Measurements from ENCODE around the gene COPS7A. TPM values are rescaled to one million over a fixed set of nuclear protein-coding genes. Genes with fewer than 3 reads are reported as not detected.

COPS7A gene
- total RNA-seq, 1 experiment from 2014 or later = 82.3 TPM

DNA sequence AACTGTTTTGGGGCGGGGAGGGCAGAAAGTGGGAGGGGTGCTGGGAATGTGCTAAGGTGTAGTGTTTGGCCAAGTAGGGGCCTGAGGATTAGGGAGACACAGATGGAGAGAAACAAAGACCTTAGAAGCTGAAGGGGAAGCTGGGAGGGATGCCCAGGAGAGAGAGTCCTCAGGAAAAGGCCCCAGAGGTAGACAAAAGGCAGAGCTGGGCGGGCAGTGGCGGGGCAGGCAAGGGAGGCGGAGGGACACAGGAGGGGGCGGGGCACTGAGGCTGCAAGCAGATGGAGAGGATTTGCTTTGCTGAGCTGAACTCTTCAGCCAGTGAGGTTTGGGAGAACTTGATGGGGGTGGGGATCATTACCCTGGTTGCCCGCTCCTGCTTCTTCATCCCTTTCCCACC, 45.1 kb downstream of the COPS7A start:
- no peak for ATAC-seq
- no peak overlapping the region for H3K9ac ChIP-seq (ENCODE audit: low read length)
- H3K79me2 ChIP-seq (ENCODE audit: low read length) = peaks cover 27% of the 10 kb centered on the region
- H4K20me1 ChIP-seq (ENCODE audit: low read length) = no peaks in the 10 kb centered on the region; the same call in 1 of the 2 replicates
- no peak overlapping the region for H2AFZ ChIP-seq (ENCODE audit: low read length)
- peak overlapping the region; percentile 96 for H3K4me2 ChIP-seq (ENCODE audit: low read length)
- no peaks in the 10 kb centered on the region for H3K9me3 ChIP-seq (ENCODE audit: low read length)
- BruUV-seq (replicated peaks) = no TSS peak
- TF ChIP-seq EZH2 (IDR thresholded peaks at IDR 0.05; ENCODE audit: low read length, unreplicated experiment) = no peak
- TF ChIP-seq, protein P1, sequence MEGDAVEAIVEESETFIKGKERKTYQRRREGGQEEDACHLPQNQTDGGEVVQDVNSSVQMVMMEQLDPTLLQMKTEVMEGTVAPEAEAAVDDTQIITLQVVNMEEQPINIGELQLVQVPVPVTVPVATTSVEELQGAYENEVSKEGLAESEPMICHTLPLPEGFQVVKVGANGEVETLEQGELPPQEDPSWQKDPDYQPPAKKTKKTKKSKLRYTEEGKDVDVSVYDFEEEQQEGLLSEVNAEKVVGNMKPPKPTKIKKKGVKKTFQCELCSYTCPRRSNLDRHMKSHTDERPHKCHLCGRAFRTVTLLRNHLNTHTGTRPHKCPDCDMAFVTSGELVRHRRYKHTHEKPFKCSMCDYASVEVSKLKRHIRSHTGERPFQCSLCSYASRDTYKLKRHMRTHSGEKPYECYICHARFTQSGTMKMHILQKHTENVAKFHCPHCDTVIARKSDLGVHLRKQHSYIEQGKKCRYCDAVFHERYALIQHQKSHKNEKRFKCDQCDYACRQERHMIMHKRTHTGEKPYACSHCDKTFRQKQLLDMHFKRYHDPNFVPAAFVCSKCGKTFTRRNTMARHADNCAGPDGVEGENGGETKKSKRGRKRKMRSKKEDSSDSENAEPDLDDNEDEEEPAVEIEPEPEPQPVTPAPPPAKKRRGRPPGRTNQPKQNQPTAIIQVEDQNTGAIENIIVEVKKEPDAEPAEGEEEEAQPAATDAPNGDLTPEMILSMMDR (conservative IDR thresholded peaks at IDR 0.05; ENCODE audit: low read depth, low read length) = no peak
- no peak for TF ChIP-seq EZH2phosphoT487 (IDR thresholded peaks at IDR 0.05; ENCODE audit: borderline replicate concordance, low read length)
- H3K27ac ChIP-seq (ENCODE audit: low read length) = no peak overlapping the region
- intact Hi-C loops (cut with micrococcal nuclease) = no loop called here
- no peaks in the 10 kb centered on the region for H3K36me3 ChIP-seq (ENCODE audit: low read depth, low read length)
- no peaks in the 10 kb centered on the region for H3K27me3 ChIP-seq (ENCODE audit: low read length)
- CTCF ChIA-PET = no interaction called here
- peaks cover 29% of the 10 kb centered on the region for H3K4me1 ChIP-seq (ENCODE audit: insufficient read depth, low read length)
- POLR2A ChIA-PET (ENCODE audit: unreplicated experiment) = no interaction called here
- no peaks in the 10 kb centered on the region for H3K9me2 ChIP-seq (replicated peaks; ENCODE audit: low read length)
- peak overlapping the region; percentile 89; the same call in 1 of the 2 replicates for H3K4me3 ChIP-seq (ENCODE audit: low read length)
- no peak for DNase-seq
- no peaks in the 10 kb centered on the region for H3F3A ChIP-seq (ENCODE audit: low read length, unreplicated experiment)

DNA sequence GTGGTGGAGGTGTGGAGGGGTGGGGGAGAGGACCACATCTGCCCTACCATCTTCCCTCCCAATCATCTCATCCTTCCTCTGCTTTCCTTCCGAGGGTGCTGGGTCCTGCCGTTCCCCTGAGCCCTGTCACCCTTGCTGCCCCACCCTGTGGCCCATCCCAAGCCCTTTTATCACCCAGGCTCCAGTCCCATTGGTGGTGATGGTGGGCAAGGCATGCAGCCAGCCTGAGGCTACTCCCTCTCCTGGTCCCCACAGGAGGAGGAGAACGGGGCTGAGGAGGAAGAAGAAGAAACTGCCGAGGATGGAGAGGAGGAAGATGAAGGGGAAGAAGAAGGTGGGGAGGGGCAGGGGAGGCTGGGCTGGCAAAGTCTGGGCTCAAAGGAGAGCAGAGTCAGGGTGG, 45.8 kb downstream of the COPS7A start:
- POLR2A ChIA-PET (ENCODE audit: unreplicated experiment) = no interaction called here
- BruUV-seq (replicated peaks) = no TSS peak
- H3K27ac ChIP-seq (ENCODE audit: low read length) = no peak overlapping the region
- no peaks in the 10 kb centered on the region for H3K9me2 ChIP-seq (replicated peaks; ENCODE audit: low read length)
- no peaks in the 10 kb centered on the region for H3K36me3 ChIP-seq (ENCODE audit: low read depth, low read length)
- TF ChIP-seq EZH2phosphoT487 (IDR thresholded peaks at IDR 0.05; ENCODE audit: borderline replicate concordance, low read length) = no peak
- TF ChIP-seq, protein P1 (conservative IDR thresholded peaks at IDR 0.05; ENCODE audit: low read depth, low read length) = no peak
- no peak for TF ChIP-seq EZH2 (IDR thresholded peaks at IDR 0.05; ENCODE audit: low read length, unreplicated experiment)
- no peaks in the 10 kb centered on the region; the same call in 1 of the 2 replicates for H4K20me1 ChIP-seq (ENCODE audit: low read length)
- intact Hi-C loops (cut with micrococcal nuclease) = no loop called here
- no peak for DNase-seq
- no peak overlapping the region for H2AFZ ChIP-seq (ENCODE audit: low read length)
- CTCF ChIA-PET = no interaction called here
- no peak overlapping the region for H3K9ac ChIP-seq (ENCODE audit: low read length)
- H3K4me2 ChIP-seq (ENCODE audit: low read length) = no peak overlapping the region
- H3K79me2 ChIP-seq (ENCODE audit: low read length) = peaks cover 27% of the 10 kb centered on the region
- H3K9me3 ChIP-seq (ENCODE audit: low read length) = no peaks in the 10 kb centered on the region
- H3F3A ChIP-seq (ENCODE audit: low read length, unreplicated experiment) = no peaks in the 10 kb centered on the region
- ATAC-seq = no peak
- H3K4me3 ChIP-seq (ENCODE audit: low read length) = no peak overlapping the region
- no peaks in the 10 kb centered on the region for H3K27me3 ChIP-seq (ENCODE audit: low read length)
- H3K4me1 ChIP-seq (ENCODE audit: insufficient read depth, low read length) = peaks cover 25% of the 10 kb centered on the region

DNA sequence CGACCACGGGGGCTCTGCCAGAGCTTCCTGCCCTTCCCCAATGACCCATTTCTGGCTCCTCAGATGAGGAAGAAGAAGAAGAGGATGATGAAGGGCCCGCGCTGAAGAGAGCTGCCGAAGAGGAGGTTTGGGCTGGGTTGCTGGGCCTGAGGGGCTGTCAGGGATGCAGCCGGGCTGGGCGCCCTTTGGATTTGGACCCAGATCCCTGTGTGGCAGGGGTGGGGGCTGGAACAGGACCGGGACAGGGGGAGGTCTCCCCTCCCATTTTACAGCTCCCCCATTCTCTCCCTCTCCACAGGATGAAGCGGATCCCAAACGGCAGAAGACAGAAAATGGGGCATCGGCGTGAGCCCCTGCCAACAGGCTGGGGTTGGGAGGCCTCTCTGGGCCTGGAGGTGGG, 46.2 kb downstream of the COPS7A start:
- TF ChIP-seq, protein P1 (conservative IDR thresholded peaks at IDR 0.05; ENCODE audit: low read depth, low read length) = no peak
- no peak for TF ChIP-seq EZH2 (IDR thresholded peaks at IDR 0.05; ENCODE audit: low read length, unreplicated experiment)
- Histone ChIP-seq H3K27me3 (ENCODE audit: low read length) (no peaks in the 10 kb centered on the region), H4K20me1 (ENCODE audit: low read length) (no peaks in the 10 kb centered on the region; the same call in 1 of the 2 replicates), H3K36me3 (ENCODE audit: low read depth, low read length) (no peaks in the 10 kb centered on the region), H3K9me2 (replicated peaks; ENCODE audit: low read length) (no peaks in the 10 kb centered on the region), H3K79me2 (ENCODE audit: low read length) (peaks cover 27% of the 10 kb centered on the region), H3K4me1 (ENCODE audit: insufficient read depth, low read length) (peaks cover 21% of the 10 kb centered on the region), H3K9me3 (ENCODE audit: low read length) (no peaks in the 10 kb centered on the region), H3K27ac (ENCODE audit: low read length) (no peak overlapping the region), H3K4me3 (ENCODE audit: low read length) (no peak overlapping the region), H2AFZ (ENCODE audit: low read length) (no peak overlapping the region), H3F3A (ENCODE audit: low read length, unreplicated experiment) (no peaks in the 10 kb centered on the region), H3K4me2 (ENCODE audit: low read length) (no peak overlapping the region), H3K9ac (ENCODE audit: low read length) (no peak overlapping the region)
- DNase-seq (no peak), ATAC-seq (no peak)
- intact Hi-C loops (cut with micrococcal nuclease) = no loop called here
- BruUV-seq (replicated peaks) = TSS peak; percentile 83
- POLR2A ChIA-PET (ENCODE audit: unreplicated experiment) = no interaction called here
- CTCF ChIA-PET = no interaction called here

All from PC-3 (cell line).